Liver (tissue), 9 donors: Measurements from ENCODE around the gene ARFGAP1. TPM values are rescaled to one million over a fixed set of nuclear protein-coding genes. Genes with fewer than 3 reads are reported as not detected.

Experiments
- DNase-seq: peaks from one replicate; pipeline ENCODE4 v3.0.0-alpha.2; 2017; ENCODE audit warnings: low spot score
- H3K27ac ChIP-seq, 2 donors: one replicate each; pipeline ENCODE4 v1.7.0; 2013; ENCODE audit warnings: inconsistent platforms in 2 of 2, low read length in 2 of 2, control low read depth in 1 of 2, low read depth in 1 of 2, mild to moderate bottlenecking in 1 of 2
- H3K27me3 ChIP-seq, 4 donors: one replicate each; pipeline versions ENCODE4 v1.6.1 to v1.7.0; 2013; ENCODE audit warnings: low read length in 3 of 4, inconsistent platforms in 1 of 4, mild to moderate bottlenecking in 1 of 4, moderate library complexity in 1 of 4; ENCODE audit not compliant: control insufficient read depth in 4 of 4, insufficient read depth in 4 of 4
- H3K36me3 ChIP-seq, 4 donors: one replicate each; pipeline versions ENCODE4 v1.6.1 to v1.7.0; 2013; ENCODE audit warnings: low read length in 3 of 4, mild to moderate bottlenecking in 3 of 4, low read depth in 1 of 4, moderate library complexity in 1 of 4; ENCODE audit not compliant: control insufficient read depth in 4 of 4, insufficient read depth in 3 of 4
- H3K4me1 ChIP-seq, 4 donors: one replicate each; pipeline versions ENCODE4 v1.6.1 to v1.7.0; 2013; ENCODE audit warnings: low read length in 3 of 4, mild to moderate bottlenecking in 3 of 4, moderate library complexity in 1 of 4; ENCODE audit not compliant: control insufficient read depth in 4 of 4, insufficient read depth in 4 of 4
- H3K4me3 ChIP-seq, 3 donors: one replicate each; pipeline versions ENCODE4 v1.6.1 to v1.7.0; 2013; ENCODE audit warnings: low read length in 3 of 3, control low read depth in 1 of 3, low read depth in 1 of 3, mild to moderate bottlenecking in 1 of 3
- H3K9ac ChIP-seq, 2 donors: one replicate each; pipeline ENCODE4 v1.7.0; 2013; ENCODE audit warnings: low read length in 2 of 2, mild to moderate bottlenecking in 2 of 2, moderate library complexity in 2 of 2, control low read depth in 1 of 2, low read depth in 1 of 2
- H3K9me3 ChIP-seq, 4 donors: one replicate each; pipeline versions ENCODE4 v1.6.1 to v1.7.0; 2013; ENCODE audit warnings: low read length in 3 of 4; ENCODE audit not compliant: control insufficient read depth in 4 of 4
- EGR1 ChIP-seq, 2 donors: IDR thresholded peaks; 2 replicates each; pipeline ENCODE4 v1.6.1; 2016 to 2018; ENCODE audit warnings: antibody characterized with exemption in 2 of 2, low read depth in 2 of 2
- FOXA1 ChIP-seq: IDR thresholded peaks from 2 replicates; pipeline ENCODE4 v1.6.1; 2016; ENCODE audit warnings: antibody characterized with exemption
- GABPA ChIP-seq, 2 donors: IDR thresholded peaks in 1 of 2; conservative IDR thresholded peaks in 1 of 2; 2 replicates each; pipeline ENCODE4 v1.6.1; 2016; ENCODE audit warnings: antibody characterized with exemption in 2 of 2, mild to moderate bottlenecking in 1 of 2, moderate library complexity in 1 of 2
- HNF4A ChIP-seq, 2 donors: conservative IDR thresholded peaks; 2 replicates each; pipeline ENCODE4 v1.6.1; 2016; ENCODE audit warnings: antibody characterized with exemption in 2 of 2, mild to moderate bottlenecking in 2 of 2
- JUND ChIP-seq, 2 donors: IDR thresholded peaks; 2 replicates each; pipeline ENCODE4 v1.6.1; 2016; ENCODE audit warnings: antibody characterized with exemption in 2 of 2
- NR2F2 ChIP-seq: IDR thresholded peaks from 2 replicates; pipeline ENCODE4 v1.6.1; 2016; ENCODE audit warnings: antibody characterized with exemption
- SP1 ChIP-seq: IDR thresholded peaks from 2 replicates; pipeline ENCODE4 v1.6.1; 2018; ENCODE audit warnings: antibody characterized with exemption, mild to moderate bottlenecking
- WGBS: extraction: QIAGEN DNeasy Blood & Tissue Kit; methylation state at CpG from one replicate; pipeline ENCODE4 v1.1.7; 2013; 5-methylcytosine and 5-hydroxymethylcytosine counted together
- polyA plus RNA-seq, 2 donors: library from polyadenylated mRNA; stranded (reverse) in 1 of 2; unstranded in 1 of 2; fragments of 200-250 nt in 1 of 2; fragments of >200 nt in 1 of 2; fragmentation: Nextera tagmentation in 1 of 2; extraction: Ambion mirVana in 1 of 2; gene quantifications; one replicate each; pipeline versions ENCODE4 v1.2.1 to v1.2.3, GENCODE V29; 2013 to 2015
- total RNA-seq, 2 donors: library from RNA; depleted of rRNA; stranded (reverse); fragments of >200 nt; gene quantifications; one replicate each; pipeline ENCODE4 v1.2.3, GENCODE V29; 2014
- TF ChIP-seq, protein P1 (sequence below): fragments of 150-350 bp; IDR thresholded peaks from 2 replicates; pipeline ENCODE4 v1.5.1; 2017; ENCODE audit warnings: improper control_type of control experiment, low read depth, low read length; ENCODE audit not compliant: missing input control
- TF ChIP-seq, protein P2 (sequence below): IDR thresholded peaks from 2 replicates; pipeline ENCODE4 v1.6.1; 2016; ENCODE audit warnings: antibody characterized with exemption
- TF ChIP-seq, protein P3 (sequence below): IDR thresholded peaks from 2 replicates; pipeline ENCODE4 v1.6.1; 2016; ENCODE audit warnings: antibody characterized with exemption
- TF ChIP-seq, protein P4 (sequence below): IDR thresholded peaks from 2 replicates; pipeline ENCODE4 v1.6.1; 2016; ENCODE audit warnings: antibody characterized with exemption, mild to moderate bottlenecking
- donor health status: healthy.
- donor health status: healthy.
- donor health status: healthy.
- donor health status: healthy.
- donor health status: healthy.

The ARFGAP1 gene
- total and polyA plus RNA-seq, 4 donors: 11.2 to 29.7 (median 21.8) TPM

DNA sequence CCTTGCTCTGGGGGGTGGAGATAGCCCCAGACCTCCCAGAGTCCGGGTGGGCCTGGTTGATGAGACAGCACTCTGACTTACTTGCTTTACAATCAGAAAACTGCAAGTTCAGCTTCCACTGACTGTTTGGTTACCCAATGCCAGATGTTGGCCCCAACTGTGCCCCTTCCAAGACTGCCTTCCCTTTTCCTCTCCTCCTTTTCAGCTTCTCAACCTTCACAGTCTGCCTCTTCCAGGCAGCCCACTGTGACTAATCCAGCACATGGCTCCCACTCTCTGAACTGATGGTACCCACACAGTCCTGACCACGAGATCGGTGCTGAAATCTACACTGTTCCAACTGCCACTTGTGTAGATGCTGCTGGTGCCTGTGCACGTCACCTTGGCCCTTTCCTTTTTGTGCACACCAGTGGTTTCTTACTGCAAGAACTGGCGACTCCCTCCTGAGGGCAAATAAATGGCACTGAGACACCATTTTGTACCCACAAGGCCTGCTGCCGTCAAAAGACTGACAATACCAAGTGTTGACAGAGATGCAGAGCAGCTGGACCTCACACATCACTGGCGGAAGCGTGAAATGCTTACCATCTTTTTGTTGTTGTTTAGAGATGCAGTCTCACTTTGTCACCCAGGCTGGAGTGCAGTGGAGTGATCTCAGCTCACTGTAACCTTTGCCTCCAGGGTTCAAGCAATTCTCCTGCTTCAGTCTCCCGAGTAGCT is 1.8 kb upstream of the ARFGAP1 start:
- Histone ChIP-seq H3K4me3 (no peak overlapping the region), H3K27ac (no peak overlapping the region), H3K27me3 (no peaks in the 10 kb centered on the region), H3K9ac (no peak overlapping the region), H3K9me3 (no peaks in the 10 kb centered on the region), H3K4me1 (peaks cover 2 to 28% (median 19%) of the 10 kb centered on the region in 4 donors), H3K36me3 (no peaks in the 10 kb centered on the region)
- no peak for DNase-seq
- no peak for TF ChIP-seq JUND (IDR thresholded peaks at IDR 0.05)
- TF ChIP-seq, protein P1, sequence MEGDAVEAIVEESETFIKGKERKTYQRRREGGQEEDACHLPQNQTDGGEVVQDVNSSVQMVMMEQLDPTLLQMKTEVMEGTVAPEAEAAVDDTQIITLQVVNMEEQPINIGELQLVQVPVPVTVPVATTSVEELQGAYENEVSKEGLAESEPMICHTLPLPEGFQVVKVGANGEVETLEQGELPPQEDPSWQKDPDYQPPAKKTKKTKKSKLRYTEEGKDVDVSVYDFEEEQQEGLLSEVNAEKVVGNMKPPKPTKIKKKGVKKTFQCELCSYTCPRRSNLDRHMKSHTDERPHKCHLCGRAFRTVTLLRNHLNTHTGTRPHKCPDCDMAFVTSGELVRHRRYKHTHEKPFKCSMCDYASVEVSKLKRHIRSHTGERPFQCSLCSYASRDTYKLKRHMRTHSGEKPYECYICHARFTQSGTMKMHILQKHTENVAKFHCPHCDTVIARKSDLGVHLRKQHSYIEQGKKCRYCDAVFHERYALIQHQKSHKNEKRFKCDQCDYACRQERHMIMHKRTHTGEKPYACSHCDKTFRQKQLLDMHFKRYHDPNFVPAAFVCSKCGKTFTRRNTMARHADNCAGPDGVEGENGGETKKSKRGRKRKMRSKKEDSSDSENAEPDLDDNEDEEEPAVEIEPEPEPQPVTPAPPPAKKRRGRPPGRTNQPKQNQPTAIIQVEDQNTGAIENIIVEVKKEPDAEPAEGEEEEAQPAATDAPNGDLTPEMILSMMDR: no peak
- WGBS: 91% methylated on average over 9 of the region's 9 CpGs

DNA sequence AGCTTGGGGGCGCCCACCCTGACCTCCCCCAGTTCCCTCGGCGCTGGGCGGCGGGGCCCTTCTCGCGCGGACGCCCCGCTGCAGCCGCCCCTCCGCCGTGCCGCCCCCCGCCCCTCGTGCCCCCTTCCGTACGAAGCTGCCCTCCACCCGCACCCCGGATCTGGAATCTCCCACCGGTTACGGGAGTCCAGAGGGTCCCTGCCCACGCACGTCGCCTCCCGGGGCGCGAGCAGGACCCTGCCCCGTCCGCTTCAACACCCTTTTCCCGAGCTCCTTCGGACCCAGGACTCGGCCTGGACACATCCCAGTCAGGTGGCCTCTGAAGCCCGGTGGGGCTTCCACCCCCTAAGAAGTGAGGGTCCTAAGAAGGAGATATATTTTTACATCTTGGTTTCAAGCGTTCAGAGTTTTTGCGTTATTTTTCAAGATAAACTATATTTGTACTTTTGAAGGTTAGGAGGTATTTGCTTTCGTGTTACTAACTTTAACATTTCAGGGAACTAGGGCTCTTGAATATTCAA is 506 bp downstream of the ARFGAP1 start:
- TF ChIP-seq, protein P2, sequence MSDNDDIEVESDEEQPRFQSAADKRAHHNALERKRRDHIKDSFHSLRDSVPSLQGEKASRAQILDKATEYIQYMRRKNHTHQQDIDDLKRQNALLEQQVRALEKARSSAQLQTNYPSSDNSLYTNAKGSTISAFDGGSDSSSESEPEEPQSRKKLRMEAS: no peak
- TF ChIP-seq, protein P3, sequence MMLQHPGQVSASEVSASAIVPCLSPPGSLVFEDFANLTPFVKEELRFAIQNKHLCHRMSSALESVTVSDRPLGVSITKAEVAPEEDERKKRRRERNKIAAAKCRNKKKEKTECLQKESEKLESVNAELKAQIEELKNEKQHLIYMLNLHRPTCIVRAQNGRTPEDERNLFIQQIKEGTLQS: no peak
- no peak for TF ChIP-seq SP1
- TF ChIP-seq HNF4A (conservative IDR thresholded peaks at IDR 0.05): no peak
- no peak for TF ChIP-seq EGR1 (IDR thresholded peaks at IDR 0.05; ENCODE audit: low read depth in 2 of 2)
- no peak for TF ChIP-seq FOXA1
- TF ChIP-seq, protein P1: no peak
- TF ChIP-seq, protein P4, sequence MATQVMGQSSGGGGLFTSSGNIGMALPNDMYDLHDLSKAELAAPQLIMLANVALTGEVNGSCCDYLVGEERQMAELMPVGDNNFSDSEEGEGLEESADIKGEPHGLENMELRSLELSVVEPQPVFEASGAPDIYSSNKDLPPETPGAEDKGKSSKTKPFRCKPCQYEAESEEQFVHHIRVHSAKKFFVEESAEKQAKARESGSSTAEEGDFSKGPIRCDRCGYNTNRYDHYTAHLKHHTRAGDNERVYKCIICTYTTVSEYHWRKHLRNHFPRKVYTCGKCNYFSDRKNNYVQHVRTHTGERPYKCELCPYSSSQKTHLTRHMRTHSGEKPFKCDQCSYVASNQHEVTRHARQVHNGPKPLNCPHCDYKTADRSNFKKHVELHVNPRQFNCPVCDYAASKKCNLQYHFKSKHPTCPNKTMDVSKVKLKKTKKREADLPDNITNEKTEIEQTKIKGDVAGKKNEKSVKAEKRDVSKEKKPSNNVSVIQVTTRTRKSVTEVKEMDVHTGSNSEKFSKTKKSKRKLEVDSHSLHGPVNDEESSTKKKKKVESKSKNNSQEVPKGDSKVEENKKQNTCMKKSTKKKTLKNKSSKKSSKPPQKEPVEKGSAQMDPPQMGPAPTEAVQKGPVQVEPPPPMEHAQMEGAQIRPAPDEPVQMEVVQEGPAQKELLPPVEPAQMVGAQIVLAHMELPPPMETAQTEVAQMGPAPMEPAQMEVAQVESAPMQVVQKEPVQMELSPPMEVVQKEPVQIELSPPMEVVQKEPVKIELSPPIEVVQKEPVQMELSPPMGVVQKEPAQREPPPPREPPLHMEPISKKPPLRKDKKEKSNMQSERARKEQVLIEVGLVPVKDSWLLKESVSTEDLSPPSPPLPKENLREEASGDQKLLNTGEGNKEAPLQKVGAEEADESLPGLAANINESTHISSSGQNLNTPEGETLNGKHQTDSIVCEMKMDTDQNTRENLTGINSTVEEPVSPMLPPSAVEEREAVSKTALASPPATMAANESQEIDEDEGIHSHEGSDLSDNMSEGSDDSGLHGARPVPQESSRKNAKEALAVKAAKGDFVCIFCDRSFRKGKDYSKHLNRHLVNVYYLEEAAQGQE: no peak
- no peak for TF ChIP-seq GABPA (IDR thresholded peaks at IDR 0.05 in 1 of 2, conservative IDR thresholded peaks at IDR 0.05 in 1 of 2)
- TF ChIP-seq NR2F2: no peak
- peak overlapping the region in 1 of 2 donors; percentile 42 for H3K27ac ChIP-seq
- H3K9ac ChIP-seq: peak overlapping the region; percentile 82 to 85
- H3K4me3 ChIP-seq: peak overlapping the region; percentile 84 to 96 (median 91)
- H3K36me3 ChIP-seq: peaks cover 4 to 22% (median 7%) of the 10 kb centered on the region in 4 donors
- DNase-seq: no peak
- H3K27me3 ChIP-seq: no peaks in the 10 kb centered on the region
- under 1% methylated on average over 37 of the region's 37 CpGs for WGBS
- H3K9me3 ChIP-seq: no peaks in the 10 kb centered on the region
- peaks cover 2 to 25% (median 18%) of the 10 kb centered on the region in 4 donors for H3K4me1 ChIP-seq
